Glutamatergic neuron (in vitro differentiated cells): ENCODE data around the gene PCDHB3. TPM values are rescaled to one million over a fixed set of nuclear protein-coding genes. Genes with fewer than 3 reads are reported as not detected.
"Not testable (repeated sequence)": the region's sequence is repeated elsewhere in the genome, so short reads cannot be mapped to it uniquely, and the experiment has no call there.

ENCODE experiments used
- DNase-seq: peaks from one replicate; pipeline ENCODE4 v3.0.0; 2022
- H3K27ac Mint-ChIP-seq: one replicate; pipeline ENCODE4 v1.8.0; 2020; ENCODE audit warnings: mild to moderate bottlenecking, mixed read lengths, inconsistent platforms; ENCODE audit not compliant: unreplicated experiment
- H3K27me3 Mint-ChIP-seq: one replicate; pipeline ENCODE4 v1.8.0; 2020; ENCODE audit warnings: mild to moderate bottlenecking, moderate library complexity, mixed read lengths, inconsistent platforms; ENCODE audit not compliant: unreplicated experiment
- H3K36me3 Mint-ChIP-seq: one replicate; pipeline ENCODE4 v1.8.0; 2020; ENCODE audit warnings: mild to moderate bottlenecking, mixed read lengths, inconsistent platforms; ENCODE audit not compliant: unreplicated experiment
- H3K4me1 Mint-ChIP-seq: one replicate; pipeline ENCODE4 v1.8.0; 2020; ENCODE audit warnings: mild to moderate bottlenecking, low read depth, mixed read lengths, inconsistent platforms; ENCODE audit not compliant: unreplicated experiment
- H3K4me3 Mint-ChIP-seq: one replicate; pipeline ENCODE4 v1.8.0; 2020; ENCODE audit warnings: mild to moderate bottlenecking, mixed read lengths, inconsistent platforms; ENCODE audit not compliant: unreplicated experiment
- H3K9me3 Mint-ChIP-seq: one replicate; pipeline ENCODE4 v1.8.0; 2020; ENCODE audit warnings: mild to moderate bottlenecking, moderate library complexity, mixed read lengths, inconsistent platforms; ENCODE audit not compliant: unreplicated experiment
- CTCF ChIP-seq: fragments of 200-600 bp; sonication (generic); IDR thresholded peaks from one replicate; pipeline ENCODE4 v1.5.0; 2021; ENCODE audit not compliant: partially characterized antibody, unreplicated experiment
- total RNA-seq: library from RNA; stranded (reverse); fragmentation: NEBNext Ultra II Directional; extraction: Animal tissue kit (Norgen Biotek cat#: 25700); gene quantifications from one replicate; pipeline ENCODE4 v1.2.1, GENCODE V29; 2021; ENCODE audit not compliant: unreplicated experiment

The PCDHB3 gene
- total RNA-seq, 1 donor from 2014 or later = 36.9 TPM

DNA sequence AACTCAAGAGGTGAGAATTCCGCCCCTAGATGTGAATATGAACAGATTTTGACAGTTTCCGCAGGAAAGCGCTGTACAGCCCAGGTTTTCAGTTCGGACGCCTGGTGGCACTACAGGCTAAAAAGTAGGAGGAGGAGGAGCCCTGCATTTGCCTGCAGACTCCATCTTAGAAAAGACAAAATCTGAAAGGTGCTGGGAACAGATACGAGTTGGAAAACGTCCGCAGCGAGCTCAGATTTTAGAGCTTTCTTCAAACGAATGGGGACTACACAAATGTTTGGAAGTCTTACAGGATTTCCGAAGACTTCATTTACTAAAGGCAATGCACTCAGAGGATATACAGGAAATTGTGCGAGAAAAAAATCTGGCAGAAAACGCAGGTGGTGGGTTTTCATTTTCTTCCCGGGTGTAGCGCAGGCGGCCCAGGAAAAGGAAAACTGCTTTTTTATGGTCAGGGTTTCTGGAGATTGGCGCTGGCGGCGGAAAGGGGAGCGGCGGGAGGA, 15.7 kb upstream of the PCDHB3 start:
- peak overlapping the region; percentile 99 for H3K4me3 Mint-ChIP-seq
- H3K36me3 Mint-ChIP-seq = peaks cover 9% of the 10 kb centered on the region
- peak overlapping the region; percentile 97 for H3K27ac Mint-ChIP-seq
- TF ChIP-seq CTCF = no peak
- peaks cover 2% of the 10 kb centered on the region for H3K27me3 Mint-ChIP-seq
- peaks cover 1% of the 10 kb centered on the region for H3K9me3 Mint-ChIP-seq
- no peaks in the 10 kb centered on the region for H3K4me1 Mint-ChIP-seq
- peak; percentile 72 for DNase-seq

- H3K36me3 Mint-ChIP-seq = peaks cover 33% of the 10 kb centered on the region
- peaks cover 2% of the 10 kb centered on the region for H3K4me1 Mint-ChIP-seq
- TF ChIP-seq CTCF = peak; percentile 95
- H3K9me3 Mint-ChIP-seq = peaks cover 26% of the 10 kb centered on the region
- peak; percentile 76 for DNase-seq
- H3K4me3 Mint-ChIP-seq = peak within 1 kb of the TSS; percentile 97
- peak within 1 kb of the TSS; percentile 98 for H3K27ac Mint-ChIP-seq
- H3K27me3 Mint-ChIP-seq = peaks cover 13% of the 10 kb centered on the region
These were observed 5.6 kb upstream of the PCDHB3 start, which contains the start of gene PCDHB2 for GRCh38 chr5:141094481-141095262. Gene PCDHB2, plus strand, starts transcription at chr5:141094615. Its CDS starts 176 bp downstream, at chr5:141094791.

DNA sequence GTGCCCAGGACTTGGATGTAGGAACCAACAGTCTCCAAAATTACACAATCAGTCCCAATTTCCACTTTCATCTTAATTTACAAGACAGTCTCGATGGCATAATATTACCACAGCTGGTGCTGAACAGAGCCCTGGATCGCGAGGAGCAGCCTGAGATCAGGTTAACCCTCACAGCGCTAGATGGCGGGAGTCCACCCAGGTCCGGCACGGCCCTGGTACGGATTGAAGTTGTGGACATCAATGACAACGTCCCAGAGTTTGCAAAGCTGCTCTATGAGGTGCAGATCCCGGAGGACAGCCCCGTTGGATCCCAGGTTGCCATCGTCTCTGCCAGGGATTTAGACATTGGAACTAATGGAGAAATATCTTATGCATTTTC, 5.0 kb upstream of the PCDHB3 start:
- H3K4me1 Mint-ChIP-seq = peaks cover 2% of the 10 kb centered on the region
- peaks cover 39% of the 10 kb centered on the region for H3K36me3 Mint-ChIP-seq
- DNase-seq = no peak
- peak overlapping the region; percentile 97 for H3K4me3 Mint-ChIP-seq
- peaks cover 13% of the 10 kb centered on the region for H3K27me3 Mint-ChIP-seq
- H3K9me3 Mint-ChIP-seq = peaks cover 31% of the 10 kb centered on the region
- TF ChIP-seq CTCF = no peak
- H3K27ac Mint-ChIP-seq = peak overlapping the region; percentile 98

DNA sequence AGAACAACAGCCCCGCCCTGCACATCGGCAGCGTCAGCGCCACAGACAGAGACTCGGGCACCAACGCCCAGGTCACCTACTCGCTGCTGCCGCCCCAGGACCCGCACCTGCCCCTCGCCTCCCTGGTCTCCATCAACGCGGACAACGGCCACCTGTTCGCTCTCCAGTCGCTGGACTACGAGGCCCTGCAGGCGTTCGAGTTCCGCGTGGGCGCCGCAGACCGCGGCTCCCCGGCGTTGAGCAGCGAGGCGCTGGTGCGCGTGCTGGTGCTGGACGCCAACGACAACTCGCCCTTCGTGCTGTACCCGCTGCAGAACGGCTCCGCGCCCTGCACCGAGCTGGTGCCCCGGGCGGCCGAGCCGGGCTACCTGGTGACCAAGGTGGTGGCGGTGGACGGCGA, 4.1 kb upstream of the PCDHB3 start:
- H3K36me3 Mint-ChIP-seq = peaks cover 48% of the 10 kb centered on the region
- DNase-seq, H3K4me1 Mint-ChIP-seq, H3K27ac Mint-ChIP-seq: not testable (repeated sequence)
- peaks cover 40% of the 10 kb centered on the region for H3K9me3 Mint-ChIP-seq
- H3K4me3 Mint-ChIP-seq = peak overlapping the region; percentile 97
- peaks cover 13% of the 10 kb centered on the region for H3K27me3 Mint-ChIP-seq

DNA sequence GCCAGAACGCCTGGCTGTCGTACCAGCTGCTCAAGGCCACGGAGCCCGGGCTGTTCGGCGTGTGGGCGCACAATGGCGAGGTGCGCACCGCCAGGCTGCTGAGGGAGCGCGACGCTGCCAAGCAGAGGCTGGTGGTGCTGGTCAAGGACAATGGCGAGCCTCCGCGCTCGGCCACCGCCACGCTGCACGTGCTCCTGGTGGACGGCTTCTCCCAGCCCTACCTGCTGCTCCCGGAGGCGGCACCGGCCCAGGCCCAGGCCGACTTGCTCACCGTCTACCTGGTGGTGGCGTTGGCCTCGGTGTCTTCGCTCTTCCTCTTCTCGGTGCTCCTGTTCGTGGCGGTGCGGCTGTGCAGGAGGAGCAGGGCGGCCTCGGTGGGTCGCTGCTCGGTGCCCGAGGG, 3.7 kb upstream of the PCDHB3 start:
- Mint-ChIP-seq H3K27me3 (peaks cover 14% of the 10 kb centered on the region), H3K36me3 (peaks cover 52% of the 10 kb centered on the region), H3K9me3 (peaks cover 44% of the 10 kb centered on the region)
- not testable (repeated sequence) for H3K4me3 Mint-ChIP-seq, DNase-seq, H3K4me1 Mint-ChIP-seq, H3K27ac Mint-ChIP-seq

DNA sequence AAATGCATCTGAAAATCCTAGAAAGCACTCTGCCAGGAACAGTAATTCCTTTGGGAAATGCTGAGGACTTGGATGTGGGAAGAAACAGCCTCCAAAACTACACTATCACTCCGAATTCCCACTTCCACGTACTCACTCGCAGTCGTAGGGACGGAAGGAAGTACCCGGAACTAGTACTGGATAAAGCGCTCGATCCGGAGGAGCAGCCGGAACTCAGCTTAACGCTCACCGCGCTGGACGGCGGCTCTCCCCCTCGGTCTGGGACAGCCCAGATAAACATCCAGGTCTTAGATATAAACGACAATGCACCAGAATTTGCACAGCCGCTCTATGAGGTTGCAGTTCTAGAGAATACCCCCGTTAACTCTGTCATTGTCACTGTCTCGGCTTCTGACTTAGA, 786 bp downstream of the PCDHB3 start:
- Mint-ChIP-seq H3K27me3 (peaks cover 6% of the 10 kb centered on the region), H3K27ac (peak overlapping the region; percentile 99), H3K36me3 (peaks cover 60% of the 10 kb centered on the region), H3K4me3 (peak overlapping the region; percentile 97), H3K4me1 (peaks cover 2% of the 10 kb centered on the region), H3K9me3 (peaks cover 37% of the 10 kb centered on the region)
- DNase-seq = no peak
- no peak for TF ChIP-seq CTCF

GRCh38 chr5:141102070-141102469, 1.8 kb downstream of the PCDHB3 start:
- H3K4me1 Mint-ChIP-seq = not testable (repeated sequence)

GRCh38 chr5:141102471-141102870, 2.2 kb downstream of the PCDHB3 start:
- not testable (repeated sequence) for DNase-seq, H3K27me3 Mint-ChIP-seq, H3K4me3 Mint-ChIP-seq, H3K4me1 Mint-ChIP-seq, H3K27ac Mint-ChIP-seq
- Mint-ChIP-seq H3K36me3 (peaks cover 58% of the 10 kb centered on the region), H3K9me3 (peaks cover 32% of the 10 kb centered on the region)

More at GRCh38 chr5:141102070-141102469, 1.8 kb downstream of the PCDHB3 start:
- not testable (repeated sequence) for H3K4me3 Mint-ChIP-seq, DNase-seq, H3K27me3 Mint-ChIP-seq
- Mint-ChIP-seq H3K27ac (peak overlapping the region; percentile 8), H3K36me3 (peaks cover 58% of the 10 kb centered on the region), H3K9me3 (peaks cover 35% of the 10 kb centered on the region)
